Neural cell (in vitro differentiated cells): ENCODE data around the gene GLTP. TPM values are rescaled to one million over a fixed set of nuclear protein-coding genes. Genes with fewer than 3 reads are reported as not detected.
A peak's percentile ranks its signal among the peaks of the same experiment; 100 is the strongest.

Experiments
- H2AFZ ChIP-seq: fragments of 200-600, 300-800 bp; sonication (generic), shearing (Covaris generic); 2 replicates; pipeline ENCODE4 v1.6.0; 2014; ENCODE audit warnings: low read depth, mild to moderate bottlenecking, antibody characterized with exemption, low read length, moderate library complexity
- H3F3A ChIP-seq: fragments of 200-600 bp; shearing (Covaris generic); 2 replicates; pipeline ENCODE4 v1.6.1; 2016; ENCODE audit warnings: mild to moderate bottlenecking, moderate library complexity, mixed read lengths, antibody characterized with exemption, low read length; ENCODE audit not compliant: insufficient read depth, poor library complexity, severe bottlenecking
- H3K27ac ChIP-seq: fragments of 200-600, 300-800 bp; sonication (generic), shearing (Covaris generic); 2 replicates; pipeline ENCODE4 v1.5.1; 2014; ENCODE audit warnings: mild to moderate bottlenecking, low read length, moderate library complexity
- H3K27me3 ChIP-seq: fragments of 300-800, 200-600 bp; sonication (generic), shearing (Covaris generic); 2 replicates; pipeline ENCODE4 v1.6.0; 2014; ENCODE audit warnings: mild to moderate bottlenecking, low read depth, low read length, moderate library complexity; ENCODE audit not compliant: insufficient read depth
- H3K36me3 ChIP-seq: fragments of 300-800, 200-600 bp; sonication (generic), shearing (Covaris generic); 2 replicates; pipeline ENCODE4 v1.5.1; 2014; ENCODE audit warnings: mild to moderate bottlenecking, antibody characterized with exemption, low read length, moderate library complexity; ENCODE audit not compliant: insufficient read depth
- H3K4me2 ChIP-seq: fragments of 300-800, 200-600 bp; sonication (generic), shearing (Covaris generic); 2 replicates; pipeline ENCODE4 v1.6.0; 2014; ENCODE audit warnings: mild to moderate bottlenecking, low read length
- H3K4me3 ChIP-seq: fragments of 300-800, 200-600 bp; sonication (generic), shearing (Covaris generic); 2 replicates; pipeline ENCODE4 v1.5.1; 2014; ENCODE audit warnings: mild to moderate bottlenecking, low read length, moderate library complexity
- H3K79me2 ChIP-seq: fragments of 200-600 bp; shearing (Covaris generic); replicated peaks from 2 replicates; pipeline ENCODE4 v1.6.0; 2014; ENCODE audit warnings: mild to moderate bottlenecking, low read length, moderate library complexity; ENCODE audit not compliant: insufficient read depth
- H3K9ac ChIP-seq: fragments of 300-800, 200-600 bp; sonication (generic), shearing (Covaris generic); 2 replicates; pipeline ENCODE4 v1.6.1; 2016; ENCODE audit warnings: mild to moderate bottlenecking, low read length, mixed read lengths
- H3K9me2 ChIP-seq: fragments of 200-600 bp; shearing (Covaris generic); 2 replicates; pipeline ENCODE4 v1.6.1; 2016; ENCODE audit warnings: mild to moderate bottlenecking, low read length, mixed read lengths; ENCODE audit not compliant: insufficient read depth
- H3K9me3 ChIP-seq: fragments of 200-600, 300-800 bp; sonication (generic), shearing (Covaris generic); 2 replicates; pipeline ENCODE4 v1.6.1; 2016; ENCODE audit warnings: mild to moderate bottlenecking, mixed run types, low read length, moderate library complexity, mixed read lengths
- H4K20me1 ChIP-seq: fragments of 200-600 bp; shearing (Covaris generic); 2 replicates; pipeline ENCODE4 v1.6.1; 2016; ENCODE audit warnings: mild to moderate bottlenecking, mixed run types; ENCODE audit not compliant: insufficient read depth
- EZH2 ChIP-seq: fragments of 200-600, 300-800 bp; shearing (Covaris generic), sonication (generic); IDR thresholded peaks from 2 replicates; pipeline ENCODE4 v1.6.1; 2014; ENCODE audit warnings: antibody characterized with exemption, low read length, borderline replicate concordance, mild to moderate bottlenecking; ENCODE audit not compliant: insufficient read depth, poor library complexity, severe bottlenecking
- MXI1 ChIP-seq: fragments of 450-650 bp; conservative IDR thresholded peaks from 2 replicates; pipeline ENCODE4 v1.6.1; 2014; ENCODE audit warnings: antibody characterized with exemption, mild to moderate bottlenecking; ENCODE audit not compliant: poor library complexity, severe bottlenecking
- POLR2AphosphoS5 ChIP-seq: IDR thresholded peaks from 2 replicates; pipeline ENCODE4 v1.6.1; 2012
- RAD21 ChIP-seq: fragments of 450-650 bp; conservative IDR thresholded peaks from 2 replicates; pipeline ENCODE4 v1.6.1; 2014; ENCODE audit warnings: antibody characterized with exemption, mild to moderate bottlenecking, moderate library complexity
- SMC3 ChIP-seq: fragments of 450-650 bp; conservative IDR thresholded peaks from 2 replicates; pipeline ENCODE4 v1.6.1; 2014; ENCODE audit warnings: antibody characterized with exemption, mild to moderate bottlenecking, moderate library complexity; ENCODE audit not compliant: poor library complexity
- TAF1 ChIP-seq: IDR thresholded peaks from 2 replicates; pipeline ENCODE4 v1.6.1; 2012; ENCODE audit warnings: low read depth
- polyA plus RNA-seq: library from polyadenylated mRNA; depleted of rRNA; stranded (reverse); fragments of >200 nt; gene quantifications from 2 replicates; pipeline ENCODE4 v1.2.3, GENCODE V29; 2014
- TF ChIP-seq, protein P1 (sequence below): IDR thresholded peaks from 2 replicates; pipeline ENCODE4 v1.6.1; 2012; ENCODE audit warnings: borderline replicate concordance
- TF ChIP-seq, protein P2 (sequence below): fragments of 450-650 bp; IDR thresholded peaks from 2 replicates; pipeline ENCODE4 v1.5.1; 2014; ENCODE audit warnings: antibody characterized with exemption, mild to moderate bottlenecking, moderate library complexity; ENCODE audit not compliant: poor library complexity, severe bottlenecking

GLTP gene
- polyA plus RNA-seq, 1 donor from 2014 or later: 25.0 TPM

DNA sequence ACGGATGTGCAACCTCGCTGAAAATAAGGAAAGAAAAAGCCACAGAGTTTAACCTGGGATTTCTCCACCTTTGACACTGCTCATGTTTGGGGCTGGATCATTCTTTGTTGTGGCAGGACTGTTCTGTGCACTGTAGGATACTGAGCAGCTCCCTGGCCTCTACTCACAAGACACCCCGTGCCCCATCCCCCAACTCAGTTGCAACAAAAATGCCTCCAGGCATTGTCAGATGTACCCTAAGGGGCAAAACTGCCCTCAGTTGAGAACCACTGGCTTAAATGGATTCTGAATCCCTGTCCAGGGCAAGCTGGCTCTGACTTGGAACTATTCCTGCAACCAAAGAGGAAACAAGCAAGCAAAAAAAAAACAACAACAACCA lies 2.1 kb downstream of the GLTP start:
- no peak overlapping the region for H3K9ac ChIP-seq
- H3K9me2 ChIP-seq: no peaks in the 10 kb centered on the region
- no peak for TF ChIP-seq EZH2
- TF ChIP-seq POLR2AphosphoS5: no peak
- no peak for TF ChIP-seq SMC3
- no peak for TF ChIP-seq MXI1
- no peak for TF ChIP-seq RAD21
- no peak for TF ChIP-seq TAF1
- TF ChIP-seq, protein P1, sequence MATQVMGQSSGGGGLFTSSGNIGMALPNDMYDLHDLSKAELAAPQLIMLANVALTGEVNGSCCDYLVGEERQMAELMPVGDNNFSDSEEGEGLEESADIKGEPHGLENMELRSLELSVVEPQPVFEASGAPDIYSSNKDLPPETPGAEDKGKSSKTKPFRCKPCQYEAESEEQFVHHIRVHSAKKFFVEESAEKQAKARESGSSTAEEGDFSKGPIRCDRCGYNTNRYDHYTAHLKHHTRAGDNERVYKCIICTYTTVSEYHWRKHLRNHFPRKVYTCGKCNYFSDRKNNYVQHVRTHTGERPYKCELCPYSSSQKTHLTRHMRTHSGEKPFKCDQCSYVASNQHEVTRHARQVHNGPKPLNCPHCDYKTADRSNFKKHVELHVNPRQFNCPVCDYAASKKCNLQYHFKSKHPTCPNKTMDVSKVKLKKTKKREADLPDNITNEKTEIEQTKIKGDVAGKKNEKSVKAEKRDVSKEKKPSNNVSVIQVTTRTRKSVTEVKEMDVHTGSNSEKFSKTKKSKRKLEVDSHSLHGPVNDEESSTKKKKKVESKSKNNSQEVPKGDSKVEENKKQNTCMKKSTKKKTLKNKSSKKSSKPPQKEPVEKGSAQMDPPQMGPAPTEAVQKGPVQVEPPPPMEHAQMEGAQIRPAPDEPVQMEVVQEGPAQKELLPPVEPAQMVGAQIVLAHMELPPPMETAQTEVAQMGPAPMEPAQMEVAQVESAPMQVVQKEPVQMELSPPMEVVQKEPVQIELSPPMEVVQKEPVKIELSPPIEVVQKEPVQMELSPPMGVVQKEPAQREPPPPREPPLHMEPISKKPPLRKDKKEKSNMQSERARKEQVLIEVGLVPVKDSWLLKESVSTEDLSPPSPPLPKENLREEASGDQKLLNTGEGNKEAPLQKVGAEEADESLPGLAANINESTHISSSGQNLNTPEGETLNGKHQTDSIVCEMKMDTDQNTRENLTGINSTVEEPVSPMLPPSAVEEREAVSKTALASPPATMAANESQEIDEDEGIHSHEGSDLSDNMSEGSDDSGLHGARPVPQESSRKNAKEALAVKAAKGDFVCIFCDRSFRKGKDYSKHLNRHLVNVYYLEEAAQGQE: no peak
- TF ChIP-seq, protein P2, sequence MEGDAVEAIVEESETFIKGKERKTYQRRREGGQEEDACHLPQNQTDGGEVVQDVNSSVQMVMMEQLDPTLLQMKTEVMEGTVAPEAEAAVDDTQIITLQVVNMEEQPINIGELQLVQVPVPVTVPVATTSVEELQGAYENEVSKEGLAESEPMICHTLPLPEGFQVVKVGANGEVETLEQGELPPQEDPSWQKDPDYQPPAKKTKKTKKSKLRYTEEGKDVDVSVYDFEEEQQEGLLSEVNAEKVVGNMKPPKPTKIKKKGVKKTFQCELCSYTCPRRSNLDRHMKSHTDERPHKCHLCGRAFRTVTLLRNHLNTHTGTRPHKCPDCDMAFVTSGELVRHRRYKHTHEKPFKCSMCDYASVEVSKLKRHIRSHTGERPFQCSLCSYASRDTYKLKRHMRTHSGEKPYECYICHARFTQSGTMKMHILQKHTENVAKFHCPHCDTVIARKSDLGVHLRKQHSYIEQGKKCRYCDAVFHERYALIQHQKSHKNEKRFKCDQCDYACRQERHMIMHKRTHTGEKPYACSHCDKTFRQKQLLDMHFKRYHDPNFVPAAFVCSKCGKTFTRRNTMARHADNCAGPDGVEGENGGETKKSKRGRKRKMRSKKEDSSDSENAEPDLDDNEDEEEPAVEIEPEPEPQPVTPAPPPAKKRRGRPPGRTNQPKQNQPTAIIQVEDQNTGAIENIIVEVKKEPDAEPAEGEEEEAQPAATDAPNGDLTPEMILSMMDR: no peak
- H3K4me3 ChIP-seq: peak overlapping the region; percentile 82
- no peak overlapping the region for H3K27ac ChIP-seq
- H3K79me2 ChIP-seq: peaks cover 26% of the 10 kb centered on the region
- no peak overlapping the region for H2AFZ ChIP-seq
- H3F3A ChIP-seq: no peaks in the 10 kb centered on the region
- no peaks in the 10 kb centered on the region for H3K36me3 ChIP-seq
- H3K9me3 ChIP-seq: no peaks in the 10 kb centered on the region
- no peaks in the 10 kb centered on the region for H3K27me3 ChIP-seq
- no peaks in the 10 kb centered on the region for H4K20me1 ChIP-seq
- H3K4me2 ChIP-seq: no peak overlapping the region

DNA sequence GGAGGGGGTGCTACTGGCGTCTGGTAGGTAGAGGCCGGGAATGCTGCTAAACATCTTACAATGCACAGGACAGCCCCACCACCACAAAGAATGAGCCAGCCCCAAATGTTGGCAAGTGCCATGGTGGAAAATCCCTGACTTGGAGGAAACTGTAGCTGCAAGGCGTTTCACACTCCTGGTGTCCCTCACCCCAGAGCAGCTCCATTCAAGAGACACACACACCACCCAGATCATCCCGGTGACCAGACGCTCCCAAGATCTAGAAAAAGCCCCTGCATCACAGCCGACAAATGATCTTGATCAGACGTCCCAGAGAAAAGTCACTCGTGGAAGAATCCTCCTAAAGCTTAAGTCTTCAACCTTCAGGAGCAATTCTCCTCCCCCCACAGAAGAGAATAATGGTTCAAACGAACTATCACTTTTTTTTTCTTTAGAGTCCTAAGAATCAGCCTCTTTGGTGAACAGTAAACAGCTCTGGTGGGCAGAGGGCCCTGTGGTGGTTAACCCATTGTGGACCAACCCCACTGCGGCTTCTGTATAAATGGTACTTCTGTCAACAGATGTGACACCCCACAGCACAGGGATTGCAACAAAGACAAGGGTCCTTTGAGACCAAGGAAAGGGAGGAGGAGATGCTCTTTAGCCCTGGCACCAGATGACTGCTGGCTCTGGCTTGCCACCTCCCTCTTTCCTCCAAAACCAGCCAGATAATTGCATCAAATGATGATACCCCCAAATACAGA lies 2.7 kb downstream of the GLTP start:
- H3K79me2 ChIP-seq: peaks cover 26% of the 10 kb centered on the region
- H3K4me3 ChIP-seq: peak overlapping the region; percentile 82
- no peaks in the 10 kb centered on the region for H4K20me1 ChIP-seq
- H3K36me3 ChIP-seq: no peaks in the 10 kb centered on the region
- H2AFZ ChIP-seq: no peak overlapping the region
- H3K9me3 ChIP-seq: no peaks in the 10 kb centered on the region
- no peak overlapping the region for H3K9ac ChIP-seq
- H3K9me2 ChIP-seq: no peaks in the 10 kb centered on the region
- H3K4me2 ChIP-seq: no peak overlapping the region
- no peaks in the 10 kb centered on the region for H3F3A ChIP-seq
- H3K27ac ChIP-seq: no peak overlapping the region
- TF ChIP-seq POLR2AphosphoS5 (no peak), EZH2 (no peak), RAD21 (no peak)
- TF ChIP-seq, protein P1: no peak
- no peaks in the 10 kb centered on the region for H3K27me3 ChIP-seq
